ENCODE measurements around the gene KDM2B. TPM values are rescaled to one million over a fixed set of nuclear protein-coding genes. Genes with fewer than 3 reads are reported as not detected.

The KDM2B gene
- total RNA-seq, 1 experiment from 2014 or later = 49.3 TPM

DNA sequence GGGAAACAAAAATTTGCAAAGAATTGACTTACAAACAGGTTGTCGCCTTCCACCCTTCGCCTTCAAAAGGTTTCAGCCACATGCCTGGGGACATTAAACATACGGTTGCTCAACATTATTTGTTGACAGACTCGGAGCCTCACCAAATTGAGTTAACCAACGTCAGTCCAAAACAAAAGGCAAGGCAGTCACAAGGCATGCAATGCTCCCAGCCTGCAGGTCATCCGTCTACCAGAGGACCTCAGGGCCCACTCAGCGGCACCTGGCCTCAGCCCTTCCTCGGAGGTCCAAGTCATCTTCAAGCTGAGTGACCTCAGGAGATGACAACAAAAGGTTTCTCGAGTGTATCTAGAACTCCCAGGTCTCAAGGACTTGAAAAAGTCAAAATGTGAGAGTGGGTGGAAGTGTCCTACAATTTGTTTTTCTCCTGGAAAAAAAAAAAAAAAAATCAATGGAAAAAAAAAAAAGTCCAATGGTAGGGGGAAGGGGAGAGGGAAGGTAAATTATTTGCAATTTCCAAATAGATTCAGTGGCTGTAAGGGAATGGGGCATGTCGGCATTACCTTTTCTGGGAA lies 64.3 kb downstream of the KDM2B start:
- Histone ChIP-seq H3K36me3 (ENCODE audit: insufficient read depth, low read length, poor library complexity, severe bottlenecking) (peaks cover 13% of the 10 kb centered on the region), H3K9me3 (ENCODE audit: low read depth, low read length, poor library complexity, severe bottlenecking) (no peaks in the 10 kb centered on the region), H3K27me3 (replicated peaks; ENCODE audit: insufficient read depth, low read depth, low read length, poor library complexity) (no peaks in the 10 kb centered on the region), H3K4me1 (ENCODE audit: insufficient read depth, low read length, poor library complexity, severe bottlenecking) (no peaks in the 10 kb centered on the region), H3K27ac (ENCODE audit: low read depth, low read length, poor library complexity, severe bottlenecking) (no peak overlapping the region), H3K4me3 (ENCODE audit: low read depth, low read length, poor library complexity, severe bottlenecking) (no peak overlapping the region)
- no peak for DNase-seq (ENCODE audit: low spot score)
- intact Hi-C loops (cut with micrococcal nuclease; ENCODE audit: unreplicated experiment) = no loop called here
- POLR2A ChIA-PET (ENCODE audit: low non-redundant PET) = interaction anchor here (0.6 kb wide), 1 partner anchor 343 kb away, joined by 13 read pairs; no protein-coding TSS in a partner anchor
- BruUV-seq (replicated peaks) = no TSS peak
- CTCF ChIA-PET = no interaction called here
- TF ChIP-seq EZH2 (IDR thresholded peaks at IDR 0.05; ENCODE audit: borderline replicate concordance, low read depth, low read length, poor library complexity, severe bottlenecking) = no peak
- TF ChIP-seq, protein P1, sequence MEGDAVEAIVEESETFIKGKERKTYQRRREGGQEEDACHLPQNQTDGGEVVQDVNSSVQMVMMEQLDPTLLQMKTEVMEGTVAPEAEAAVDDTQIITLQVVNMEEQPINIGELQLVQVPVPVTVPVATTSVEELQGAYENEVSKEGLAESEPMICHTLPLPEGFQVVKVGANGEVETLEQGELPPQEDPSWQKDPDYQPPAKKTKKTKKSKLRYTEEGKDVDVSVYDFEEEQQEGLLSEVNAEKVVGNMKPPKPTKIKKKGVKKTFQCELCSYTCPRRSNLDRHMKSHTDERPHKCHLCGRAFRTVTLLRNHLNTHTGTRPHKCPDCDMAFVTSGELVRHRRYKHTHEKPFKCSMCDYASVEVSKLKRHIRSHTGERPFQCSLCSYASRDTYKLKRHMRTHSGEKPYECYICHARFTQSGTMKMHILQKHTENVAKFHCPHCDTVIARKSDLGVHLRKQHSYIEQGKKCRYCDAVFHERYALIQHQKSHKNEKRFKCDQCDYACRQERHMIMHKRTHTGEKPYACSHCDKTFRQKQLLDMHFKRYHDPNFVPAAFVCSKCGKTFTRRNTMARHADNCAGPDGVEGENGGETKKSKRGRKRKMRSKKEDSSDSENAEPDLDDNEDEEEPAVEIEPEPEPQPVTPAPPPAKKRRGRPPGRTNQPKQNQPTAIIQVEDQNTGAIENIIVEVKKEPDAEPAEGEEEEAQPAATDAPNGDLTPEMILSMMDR (conservative IDR thresholded peaks at IDR 0.05; ENCODE audit: low read depth, low read length) = no peak

DNA sequence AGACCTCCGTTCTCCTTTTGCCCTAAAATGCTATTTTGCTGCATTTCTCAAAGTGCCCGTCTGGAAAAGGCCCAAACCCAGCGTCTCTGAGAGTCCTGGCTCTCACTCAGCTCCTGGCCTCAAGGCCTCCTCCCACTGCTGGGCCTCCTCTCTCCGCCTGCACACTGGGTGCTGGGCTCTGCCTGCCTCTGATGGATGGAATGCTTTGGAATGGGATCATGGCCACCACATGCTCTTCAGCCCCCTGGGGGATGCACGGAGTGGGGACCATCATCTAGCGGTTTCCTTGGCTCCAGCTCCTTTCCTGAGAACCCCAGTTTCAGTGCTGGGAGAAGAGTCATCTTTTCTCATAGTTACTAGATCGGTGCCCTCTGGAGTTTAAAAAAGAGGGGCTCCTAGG lies 65.2 kb downstream of the KDM2B start:
- TF ChIP-seq, protein P1 (conservative IDR thresholded peaks at IDR 0.05; ENCODE audit: low read depth, low read length) = no peak
- TF ChIP-seq EZH2 (IDR thresholded peaks at IDR 0.05; ENCODE audit: borderline replicate concordance, low read depth, low read length, poor library complexity, severe bottlenecking) = no peak
- ChIA-PET CTCF (no interaction called here), POLR2A (ENCODE audit: low non-redundant PET) (no interaction called here)
- Histone ChIP-seq H3K27ac (ENCODE audit: low read depth, low read length, poor library complexity, severe bottlenecking) (no peak overlapping the region), H3K9me3 (ENCODE audit: low read depth, low read length, poor library complexity, severe bottlenecking) (no peaks in the 10 kb centered on the region), H3K4me1 (ENCODE audit: insufficient read depth, low read length, poor library complexity, severe bottlenecking) (no peaks in the 10 kb centered on the region), H3K4me3 (ENCODE audit: low read depth, low read length, poor library complexity, severe bottlenecking) (no peak overlapping the region), H3K36me3 (ENCODE audit: insufficient read depth, low read length, poor library complexity, severe bottlenecking) (peaks cover 13% of the 10 kb centered on the region), H3K27me3 (replicated peaks; ENCODE audit: insufficient read depth, low read depth, low read length, poor library complexity) (no peaks in the 10 kb centered on the region)
- intact Hi-C loops (cut with micrococcal nuclease; ENCODE audit: unreplicated experiment) = no loop called here
- no peak for DNase-seq (ENCODE audit: low spot score)
- BruUV-seq (replicated peaks) = no TSS peak

GRCh38 chr12:121514184-121514742 lies 66.6 kb downstream of the KDM2B start:
- Histone ChIP-seq H3K27ac (ENCODE audit: low read depth, low read length, poor library complexity, severe bottlenecking) (no peak overlapping the region), H3K9me3 (ENCODE audit: low read depth, low read length, poor library complexity, severe bottlenecking) (no peaks in the 10 kb centered on the region), H3K36me3 (ENCODE audit: insufficient read depth, low read length, poor library complexity, severe bottlenecking) (peaks cover 14% of the 10 kb centered on the region), H3K27me3 (replicated peaks; ENCODE audit: insufficient read depth, low read depth, low read length, poor library complexity) (no peaks in the 10 kb centered on the region), H3K4me1 (ENCODE audit: insufficient read depth, low read length, poor library complexity, severe bottlenecking) (no peaks in the 10 kb centered on the region), H3K4me3 (ENCODE audit: low read depth, low read length, poor library complexity, severe bottlenecking) (no peak overlapping the region)
- intact Hi-C loops (cut with micrococcal nuclease; ENCODE audit: unreplicated experiment) = no loop called here
- POLR2A ChIA-PET (ENCODE audit: low non-redundant PET) = no interaction called here
- BruUV-seq (replicated peaks) = no TSS peak
- no peak for DNase-seq (ENCODE audit: low spot score)
- CTCF ChIA-PET = no interaction called here
- TF ChIP-seq EZH2 (IDR thresholded peaks at IDR 0.05; ENCODE audit: borderline replicate concordance, low read depth, low read length, poor library complexity, severe bottlenecking) = no peak
